NCI-H226 (cell line): ENCODE results near the gene NRXN3.

ENCODE experiments used
- DNase-seq: peaks from one replicate; pipeline ENCODE4 v3.0.0-alpha.2; 2015

NRXN3 gene

DNA sequence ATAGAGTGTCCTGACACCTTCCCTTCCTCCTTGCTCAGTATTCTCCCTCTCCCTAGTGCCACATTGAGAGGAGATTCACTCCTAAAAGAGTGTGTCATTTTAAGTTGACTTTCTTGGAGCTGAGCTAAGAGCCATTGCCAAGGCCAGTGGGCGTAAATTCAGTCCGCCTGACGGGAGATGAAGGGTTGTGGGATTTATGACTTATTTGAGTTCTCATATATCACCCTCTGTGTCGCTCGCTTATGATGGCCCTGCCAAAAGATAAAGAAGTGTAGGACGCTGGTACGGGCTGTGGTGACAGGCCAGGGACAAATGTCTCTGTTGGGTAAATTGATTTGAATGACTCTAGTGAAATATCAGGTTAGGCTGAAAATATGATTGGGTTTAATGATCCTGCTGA lies 867.4 kb downstream of the NRXN3 start:
- no peak for DNase-seq

GRCh38 chr14:79040790-79041189 lies 870.6 kb downstream of the NRXN3 start:
- peak; percentile 13 for DNase-seq

- no peak for DNase-seq
Observed at GRCh38 chr14:79043194-79043889, 873.2 kb downstream of the NRXN3 start.

GRCh38 chr14:79044894-79045624 lies 874.9 kb downstream of the NRXN3 start:
- peak; percentile 90 for DNase-seq

- DNase-seq = peak; percentile 11
Observed at GRCh38 chr14:79050787-79051727, 880.9 kb downstream of the NRXN3 start.

DNA sequence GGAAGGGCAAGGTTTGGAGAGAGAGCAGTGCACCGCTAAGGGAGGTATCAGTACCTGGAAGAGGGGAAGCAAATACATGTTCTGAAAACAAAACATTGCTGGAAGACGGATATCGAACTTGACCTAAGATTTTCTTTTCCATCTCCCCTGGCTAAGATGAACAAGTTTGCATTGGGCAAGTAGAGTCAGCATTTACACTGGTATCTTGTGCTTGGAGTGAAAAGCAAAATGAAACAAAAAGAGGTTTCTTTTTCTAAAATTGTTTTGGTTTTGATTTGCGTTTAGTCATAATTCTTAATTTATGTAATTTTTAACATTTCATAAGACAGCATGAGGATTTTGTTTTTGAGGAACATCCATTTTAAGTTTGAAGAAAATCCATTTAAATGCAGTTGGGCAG lies 881.6 kb downstream of the NRXN3 start:
- DNase-seq = no peak

GRCh38 chr14:79056879-79057278 lies 886.7 kb downstream of the NRXN3 start:
- DNase-seq = peak; percentile 58

DNA sequence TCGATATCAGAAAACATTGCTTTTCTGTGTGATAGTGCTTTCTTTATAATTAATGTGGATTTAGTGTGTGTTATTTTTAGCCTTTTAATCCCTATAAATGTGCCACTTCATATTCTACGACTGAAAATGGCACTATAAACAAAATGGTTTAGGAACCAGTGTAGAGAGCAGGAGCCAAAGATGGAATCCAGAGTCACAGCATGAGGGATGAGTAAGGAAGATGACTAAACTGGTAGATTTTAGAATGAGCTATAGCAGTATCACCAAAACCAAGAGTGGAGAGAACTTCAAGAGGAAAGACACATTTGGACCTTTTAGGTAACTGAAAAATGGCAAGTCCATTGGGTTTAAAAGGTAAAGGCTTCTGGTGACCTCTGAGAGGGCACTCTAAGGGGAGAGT lies 887.2 kb downstream of the NRXN3 start:
- DNase-seq = no peak

DNA sequence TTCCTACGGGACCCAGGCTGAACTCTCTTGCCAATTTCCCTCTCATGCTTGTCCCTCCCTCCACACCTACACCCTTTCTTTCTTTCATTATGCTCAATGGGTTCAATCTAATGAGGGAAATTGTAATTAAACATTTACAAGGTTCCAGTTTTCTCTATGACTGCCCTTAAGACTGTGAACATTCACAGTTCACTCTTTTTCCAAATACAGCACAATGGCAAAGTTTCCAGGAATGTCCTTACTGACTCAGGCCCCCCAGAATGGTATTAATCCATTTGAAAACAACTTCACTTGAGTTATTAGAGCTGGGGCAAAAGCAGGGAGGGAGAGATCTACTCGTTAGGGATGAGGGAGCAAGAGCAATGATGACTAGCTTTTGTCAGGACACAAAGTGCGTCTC lies 892.1 kb downstream of the NRXN3 start:
- DNase-seq = no peak

- DNase-seq = no peak
Observed at GRCh38 chr14:79064214-79064613, 894.0 kb downstream of the NRXN3 start.

- no peak for DNase-seq
Observed at GRCh38 chr14:79074510-79074909, 904.3 kb downstream of the NRXN3 start.

DNA sequence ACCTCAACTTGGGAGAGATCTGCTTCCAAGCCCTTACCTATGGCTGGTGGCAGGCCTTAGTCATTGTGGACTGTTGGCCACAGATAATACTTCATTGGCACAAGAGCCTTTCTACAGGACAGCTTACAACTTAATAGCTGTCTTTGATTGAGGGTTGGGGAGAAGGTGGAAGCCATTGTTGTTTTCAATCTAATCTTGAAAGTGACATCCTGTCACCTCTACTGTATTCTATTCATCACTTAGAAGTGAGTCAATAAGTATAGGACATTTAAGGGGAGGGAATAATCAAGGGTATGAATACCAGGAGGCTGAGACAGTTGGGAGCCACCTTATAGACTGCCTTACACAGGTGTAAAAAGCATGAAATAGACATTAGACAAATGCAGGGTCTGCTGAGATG lies 906.3 kb downstream of the NRXN3 start:
- no peak for DNase-seq

DNA sequence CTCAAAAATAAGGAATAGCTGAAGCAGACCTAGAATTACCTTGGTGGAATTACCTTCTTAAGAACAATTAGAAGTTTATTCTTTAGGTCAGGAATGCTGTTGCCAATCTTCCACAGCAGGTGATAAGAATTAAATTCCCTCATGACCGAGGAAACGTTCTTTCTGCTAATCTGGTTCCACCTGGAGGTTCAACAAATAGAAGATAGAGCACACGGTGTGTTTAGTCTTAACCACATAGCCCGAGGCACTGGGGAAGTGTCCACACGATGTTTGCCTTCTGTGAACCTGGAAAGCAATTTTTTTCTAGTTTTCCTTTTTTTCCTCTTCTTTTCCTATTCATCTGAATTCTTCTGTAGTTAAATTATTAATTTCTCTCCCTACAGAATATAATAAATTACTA lies 906.9 kb downstream of the NRXN3 start:
- DNase-seq = no peak

DNA sequence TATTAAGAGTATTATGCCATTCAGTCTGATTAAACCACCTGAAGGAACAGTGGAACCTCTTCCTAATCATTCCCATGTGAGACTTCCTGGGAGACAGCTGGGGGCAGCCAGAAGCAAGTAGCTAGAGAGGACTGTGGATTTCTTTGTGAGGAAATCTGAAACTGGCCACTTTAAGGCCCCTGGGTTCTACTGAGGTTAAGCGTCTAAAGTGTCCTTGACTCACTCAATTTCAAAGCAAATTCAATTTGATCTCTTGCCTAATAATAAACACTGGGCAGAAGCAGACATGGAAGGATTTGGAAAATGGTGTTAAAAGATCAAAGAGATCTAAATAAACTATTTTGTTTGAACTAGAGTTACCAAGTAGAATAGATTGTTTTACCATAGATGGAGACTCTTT lies 909.9 kb downstream of the NRXN3 start:
- DNase-seq = no peak

DNA sequence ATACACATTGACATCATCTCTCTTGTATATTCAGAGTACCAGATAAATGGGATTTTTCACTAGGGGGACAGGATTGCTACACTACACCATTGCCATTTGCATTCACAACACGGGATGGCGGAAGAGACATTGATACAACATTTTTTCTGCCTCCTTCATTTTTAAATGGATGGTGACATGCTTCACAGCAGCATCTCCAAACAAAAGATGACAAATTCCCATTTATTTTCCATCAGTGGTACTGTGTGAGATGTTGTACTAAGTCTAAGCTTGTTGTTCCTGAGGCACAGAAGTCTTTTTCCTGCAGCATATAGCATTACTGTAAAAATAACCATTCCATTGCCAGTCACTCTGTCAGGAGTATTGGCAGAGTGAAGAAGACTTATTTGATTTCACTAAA lies 912.7 kb downstream of the NRXN3 start:
- no peak for DNase-seq

GRCh38 chr14:79083356-79083755 lies 913.2 kb downstream of the NRXN3 start:
- no peak for DNase-seq

DNA sequence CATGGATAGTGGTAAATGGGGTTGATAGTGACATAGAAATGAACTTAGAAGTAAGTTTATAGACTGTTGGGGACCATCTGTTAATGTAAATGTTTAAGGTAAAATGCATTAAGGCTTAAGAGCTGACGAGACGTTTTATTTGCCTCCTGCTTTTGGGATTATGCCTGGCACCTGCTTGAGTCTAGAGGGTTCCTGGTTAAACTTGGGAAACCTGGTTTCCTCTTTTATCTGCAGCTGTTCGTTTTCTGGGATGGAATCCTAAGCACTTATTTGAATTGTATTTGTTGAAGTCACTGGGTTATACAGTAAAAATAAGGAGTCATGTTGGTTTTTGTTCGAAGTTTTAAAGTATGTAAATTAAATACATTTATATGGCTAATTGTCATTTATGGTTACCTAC lies 914.7 kb downstream of the NRXN3 start:
- no peak for DNase-seq

GRCh38 chr14:79089576-79089975 lies 919.4 kb downstream of the NRXN3 start:
- DNase-seq = no peak

DNA sequence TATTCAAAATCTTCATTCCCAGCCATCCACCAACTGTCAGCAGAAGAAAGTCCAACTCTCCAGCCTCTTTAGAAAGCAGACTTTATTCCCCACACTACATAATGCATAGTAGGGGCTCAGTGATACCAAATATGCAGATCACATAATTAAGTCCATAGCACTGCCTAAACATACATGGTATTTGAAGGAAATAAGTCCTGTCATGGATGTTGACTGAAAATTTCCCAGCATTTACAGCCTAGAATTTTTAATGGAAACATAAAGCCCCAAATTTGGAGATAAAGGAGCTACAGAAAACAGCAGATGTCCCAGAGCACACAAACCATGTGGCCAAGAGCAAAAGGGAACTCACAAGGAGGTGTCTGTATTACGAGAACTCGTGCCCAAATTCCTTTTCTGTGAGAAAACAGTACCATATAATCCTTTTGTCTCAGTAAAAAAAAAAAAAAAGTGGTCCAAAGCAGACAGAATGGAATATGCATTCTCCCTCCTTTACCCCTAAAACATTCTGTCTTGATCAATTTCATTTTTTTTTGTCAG lies 920.5 kb downstream of the NRXN3 start:
- no peak for DNase-seq

DNA sequence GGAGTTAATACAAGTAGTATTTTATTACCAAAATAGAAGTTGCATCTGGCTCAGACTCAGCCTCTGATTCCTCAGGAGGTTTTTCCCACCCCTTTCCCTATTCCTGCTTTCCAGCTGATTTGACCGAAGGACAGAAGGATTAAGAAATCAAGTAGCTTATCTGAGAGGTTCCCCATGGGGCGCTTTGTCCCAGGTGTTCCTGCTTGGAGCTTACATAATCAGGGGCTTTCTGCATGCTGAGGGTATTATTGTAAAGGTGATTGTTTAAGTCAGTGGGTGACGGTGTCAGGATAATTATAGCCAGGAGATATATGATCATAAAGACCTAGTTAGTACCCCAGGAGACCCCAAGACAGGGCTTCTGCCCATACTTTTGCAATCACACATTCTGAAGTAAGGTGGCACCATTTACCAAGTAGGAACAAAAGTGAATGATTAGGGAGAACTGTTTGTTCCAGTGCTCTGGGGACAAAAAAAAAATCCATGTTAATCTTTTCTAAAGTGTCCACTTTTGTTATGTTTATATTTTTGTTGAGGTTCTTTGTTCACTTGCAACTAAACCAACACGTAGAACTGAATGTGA lies 921.3 kb downstream of the NRXN3 start:
- DNase-seq = no peak

DNA sequence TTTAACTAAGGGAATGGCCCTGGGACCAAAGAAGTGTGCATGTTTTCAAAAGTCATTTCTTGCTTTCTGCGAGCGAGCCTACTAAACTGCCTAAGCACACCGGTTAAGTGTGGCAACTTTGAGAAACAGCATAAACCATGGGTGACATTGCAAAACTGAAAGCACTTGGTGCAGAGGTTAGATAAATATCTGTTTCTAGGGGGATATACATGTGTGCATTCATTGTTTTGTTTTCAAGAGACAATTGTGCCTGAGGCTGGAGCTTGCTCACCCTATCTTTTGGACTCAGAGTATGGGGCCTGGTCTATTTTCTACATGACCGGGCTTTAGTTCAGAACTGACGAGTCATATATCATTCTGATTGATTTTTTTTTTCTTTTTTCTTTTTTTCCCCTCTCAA lies 923.4 kb downstream of the NRXN3 start:
- no peak for DNase-seq

GRCh38 chr14:79094951-79095350 lies 924.8 kb downstream of the NRXN3 start:
- no peak for DNase-seq

DNA sequence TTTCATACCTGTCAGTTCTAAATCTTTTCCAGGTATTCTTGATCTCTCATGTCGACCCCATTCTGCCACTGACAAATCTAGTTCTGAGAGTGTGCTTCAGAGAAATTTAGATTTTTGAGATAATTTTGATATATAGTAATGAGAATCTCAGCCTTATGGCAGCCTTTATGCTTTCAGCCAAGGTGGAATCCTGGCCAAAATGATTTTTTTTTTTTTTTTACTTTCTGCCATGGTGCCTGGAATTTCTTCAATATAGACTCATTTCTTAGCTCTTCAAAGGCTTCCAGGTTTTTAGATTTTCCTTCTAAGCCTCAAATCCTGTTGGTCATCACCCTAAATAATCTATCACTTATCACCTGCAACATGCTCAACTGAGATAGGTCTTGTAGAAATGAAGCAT lies 926.6 kb downstream of the NRXN3 start:
- no peak for DNase-seq
